CD4-positive, CD25-positive, alpha-beta regulatory T cell (primary cell): Measurements from ENCODE around the gene OR2A25. TPM values are rescaled to one million over a fixed set of nuclear protein-coding genes. Genes with fewer than 3 reads are reported as not detected.

Source experiments
- ATAC-seq, 2 donors: fragments of 150-1000 bp; cut with Tn5 transposase; one replicate each; pipeline ENCODE4 v1.10.0; 2021; ENCODE audit warnings: low read depth in 2 of 2, moderate number of reproducible peaks in 2 of 2, moderate library complexity in 1 of 2
- DNase-seq, 3 donors: peaks; one replicate each; pipeline versions ENCODE4 v3.0.0 to v3.0.0-alpha.2; 2012 to 2022; ENCODE audit warnings: mixed read lengths in 1 of 3
- H3K27ac ChIP-seq: one replicate; pipeline ENCODE4 v1.7.0; 2013; ENCODE audit warnings: mild to moderate bottlenecking, low read length; ENCODE audit not compliant: insufficient read depth, poor library complexity, severe bottlenecking
- H3K27me3 ChIP-seq: one replicate; pipeline ENCODE4 v1.7.0; 2013; ENCODE audit warnings: low read length; ENCODE audit not compliant: control insufficient read depth, insufficient read depth
- H3K36me3 ChIP-seq: one replicate; pipeline ENCODE4 v1.7.0; 2013; ENCODE audit warnings: mild to moderate bottlenecking, low read length, moderate library complexity; ENCODE audit not compliant: control insufficient read depth, insufficient read depth
- H3K4me1 ChIP-seq: 2 replicates; pipeline ENCODE4 v1.7.0; 2013; ENCODE audit warnings: mild to moderate bottlenecking, low read length; ENCODE audit not compliant: insufficient read depth, control insufficient read depth, poor library complexity, severe bottlenecking
- H3K4me3 ChIP-seq: one replicate; pipeline ENCODE4 v1.7.0; 2013; ENCODE audit warnings: low read depth, mild to moderate bottlenecking, low read length, moderate library complexity
- H3K9me3 ChIP-seq, 2 experiments: 1 replicate in 1 of 2; 2 replicates in 1 of 2; pipeline ENCODE4 v1.7.0; 2013; ENCODE audit warnings: low read length in 2 of 2, mild to moderate bottlenecking in 1 of 2, moderate library complexity in 1 of 2; ENCODE audit not compliant: control insufficient read depth in 2 of 2
- H3K27ac Mint-ChIP-seq, 3 donors: one replicate each; pipeline ENCODE4 v1.8.0; 2020 to 2022; ENCODE audit warnings: mild to moderate bottlenecking in 3 of 3, mixed read lengths in 3 of 3, moderate library complexity in 2 of 3
- H3K27me3 Mint-ChIP-seq: one replicate; pipeline ENCODE4 v1.8.0; 2022; ENCODE audit warnings: mild to moderate bottlenecking, mixed read lengths
- H3K36me3 Mint-ChIP-seq: one replicate; pipeline ENCODE4 v1.8.0; 2020; ENCODE audit warnings: mixed read lengths
- H3K4me1 Mint-ChIP-seq, 4 donors: one replicate each; pipeline ENCODE4 v1.8.0; 2020 to 2022; ENCODE audit warnings: mixed read lengths in 4 of 4, mild to moderate bottlenecking in 1 of 4
- H3K4me3 Mint-ChIP-seq, 4 donors: one replicate each; pipeline ENCODE4 v1.8.0; 2020 to 2022; ENCODE audit warnings: mild to moderate bottlenecking in 4 of 4, mixed read lengths in 4 of 4, moderate library complexity in 3 of 4
- H3K9me3 Mint-ChIP-seq, 7 donors: one replicate each; pipeline ENCODE4 v1.8.0; 2020 to 2022; ENCODE audit warnings: mixed read lengths in 7 of 7, mild to moderate bottlenecking in 3 of 7, moderate library complexity in 2 of 7
- polyA plus RNA-seq, 4 donors: library from polyadenylated mRNA; unstranded; fragments of 300-500 nt; fragmentation: Illumina TruSeq; gene quantifications; one replicate each; pipeline ENCODE4 v1.2.3, GENCODE V29; 2021
- total RNA-seq: library from RNA; stranded (reverse); gene quantifications from one replicate; pipeline ENCODE4 v1.2.3, GENCODE V29; 2022

OR2A25 gene
- total and polyA plus RNA-seq, 5 donors from 2014 or later = not detected

DNA sequence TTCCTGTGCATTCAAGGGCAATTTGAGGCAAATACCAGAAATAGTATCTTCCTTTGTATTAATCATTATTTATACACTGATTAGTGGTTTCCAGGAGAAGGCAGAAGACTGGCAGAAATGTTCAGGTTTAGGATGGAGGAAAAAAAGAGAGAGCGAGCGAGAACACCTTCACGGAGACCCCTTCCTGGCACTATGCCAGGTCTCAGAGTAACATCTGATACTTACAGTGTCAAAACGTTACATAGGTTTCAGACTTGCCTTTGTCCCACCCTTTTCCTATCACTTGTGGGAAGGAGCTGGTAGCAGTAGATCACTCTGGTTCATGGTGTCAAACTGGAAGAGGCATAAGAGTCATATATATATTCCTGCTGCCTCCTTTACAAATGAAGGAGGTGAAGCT is 17.1 kb downstream of the OR2A25 start:
- no peak for ATAC-seq
- Histone ChIP-seq H3K9me3 (peaks cover 0 to 3% of the 10 kb centered on the region in 2 experiments), H3K4me1 (no peaks in the 10 kb centered on the region), H3K4me3 (no peak overlapping the region), H3K27ac (no peak overlapping the region), H3K36me3 (no peaks in the 10 kb centered on the region), H3K27me3 (no peaks in the 10 kb centered on the region)
- no peaks in the 10 kb centered on the region for H3K36me3 Mint-ChIP-seq
- peaks cover 0 to 8% (median 5%) of the 10 kb centered on the region in 7 donors for H3K9me3 Mint-ChIP-seq
- H3K4me3 Mint-ChIP-seq = no peak overlapping the region
- no peaks in the 10 kb centered on the region for H3K4me1 Mint-ChIP-seq
- no peaks in the 10 kb centered on the region for H3K27me3 Mint-ChIP-seq
- H3K27ac Mint-ChIP-seq = no peak overlapping the region
- DNase-seq = no peak

GRCh38 chr7:144087230-144087629 is 17.6 kb downstream of the OR2A25 start:
- H3K9me3 Mint-ChIP-seq = peaks cover 0 to 8% (median 5%) of the 10 kb centered on the region in 7 donors
- no peak overlapping the region for H3K4me3 Mint-ChIP-seq
- H3K9me3 ChIP-seq = peaks cover 0 to 3% of the 10 kb centered on the region in 2 experiments
- no peaks in the 10 kb centered on the region for H3K36me3 ChIP-seq
- H3K4me1 Mint-ChIP-seq = no peaks in the 10 kb centered on the region
- H3K4me1 ChIP-seq = no peaks in the 10 kb centered on the region
- no peak overlapping the region for H3K4me3 ChIP-seq
- H3K27ac Mint-ChIP-seq = no peak overlapping the region
- no peak for ATAC-seq
- no peaks in the 10 kb centered on the region for H3K36me3 Mint-ChIP-seq
- no peaks in the 10 kb centered on the region for H3K27me3 ChIP-seq
- DNase-seq = no peak
- H3K27ac ChIP-seq = no peak overlapping the region
- H3K27me3 Mint-ChIP-seq = no peaks in the 10 kb centered on the region

DNA sequence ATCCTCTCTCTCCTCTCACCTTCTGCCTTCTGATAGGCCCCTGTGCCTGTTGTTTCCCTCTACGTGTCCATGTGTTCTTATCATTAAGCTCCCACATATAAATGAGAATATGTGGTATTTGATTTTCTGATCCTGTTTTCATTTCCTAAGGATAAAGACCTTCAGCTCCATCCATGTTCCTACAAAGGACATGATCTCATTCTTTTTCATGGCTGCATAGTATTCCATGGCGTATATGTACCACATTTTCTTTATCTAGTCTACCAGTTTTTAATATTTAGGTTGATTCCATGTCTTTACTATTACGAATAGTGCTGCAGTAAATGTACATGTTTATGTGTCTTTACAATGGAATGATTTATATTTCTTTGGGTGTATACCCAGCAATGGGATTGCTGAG is 21.1 kb downstream of the OR2A25 start:
- ATAC-seq (no peak), DNase-seq (no peak)
- Histone ChIP-seq H3K36me3 (no peaks in the 10 kb centered on the region), H3K27ac (no peak overlapping the region), H3K4me3 (no peak overlapping the region), H3K9me3 (peaks cover 0 to 3% of the 10 kb centered on the region in 2 experiments), H3K4me1 (no peaks in the 10 kb centered on the region), H3K27me3 (peaks cover 2% of the 10 kb centered on the region)
- no peaks in the 10 kb centered on the region for H3K4me1 Mint-ChIP-seq
- H3K9me3 Mint-ChIP-seq = peaks cover 0 to 8% (median 5%) of the 10 kb centered on the region in 7 donors
- no peaks in the 10 kb centered on the region for H3K27me3 Mint-ChIP-seq
- H3K4me3 Mint-ChIP-seq = no peak overlapping the region
- no peak overlapping the region for H3K27ac Mint-ChIP-seq
- no peaks in the 10 kb centered on the region for H3K36me3 Mint-ChIP-seq

DNA sequence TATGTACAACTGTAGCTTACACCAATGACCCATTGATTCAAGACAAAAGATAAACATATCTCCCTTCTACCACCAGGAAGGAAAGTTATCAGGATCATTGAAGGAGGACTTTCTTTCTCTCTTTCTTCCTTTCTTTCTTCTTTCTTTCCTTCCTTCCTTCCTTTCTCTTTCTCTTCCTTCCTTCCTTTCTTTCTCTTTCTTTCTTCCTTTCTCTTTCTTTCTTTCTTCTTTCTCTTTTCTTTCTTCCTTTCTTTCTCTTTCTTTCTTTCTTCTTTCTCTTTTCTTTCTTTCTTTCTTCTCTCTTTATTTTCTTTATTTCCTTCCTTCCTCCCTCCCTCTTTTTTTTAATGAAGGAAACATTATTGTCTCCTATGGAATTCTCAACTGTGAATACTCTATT is 29.2 kb downstream of the OR2A25 start:
- Histone ChIP-seq H3K4me1 (no peaks in the 10 kb centered on the region), H3K36me3 (no peaks in the 10 kb centered on the region), H3K27me3 (peaks cover 7% of the 10 kb centered on the region), H3K9me3 (no peaks in the 10 kb centered on the region), H3K27ac (no peak overlapping the region), H3K4me3 (no peak overlapping the region)
- H3K9me3 Mint-ChIP-seq = peaks cover 0 to 3% (median 0%) of the 10 kb centered on the region in 7 donors
- no peaks in the 10 kb centered on the region for H3K36me3 Mint-ChIP-seq
- no peak overlapping the region for H3K27ac Mint-ChIP-seq
- peaks cover 21% of the 10 kb centered on the region for H3K27me3 Mint-ChIP-seq
- peaks cover 0 to 2% (median 0%) of the 10 kb centered on the region in 4 donors for H3K4me1 Mint-ChIP-seq
- ATAC-seq = no peak
- no peak overlapping the region for H3K4me3 Mint-ChIP-seq
- DNase-seq = no peak

GRCh38 chr7:144100607-144101006 is 31.0 kb downstream of the OR2A25 start:
- Mint-ChIP-seq H3K9me3 (peaks cover 0 to 2% (median 0%) of the 10 kb centered on the region in 7 donors), H3K27me3 (peaks cover 21% of the 10 kb centered on the region), H3K4me3 (no peak overlapping the region), H3K27ac (no peak overlapping the region), H3K36me3 (no peaks in the 10 kb centered on the region), H3K4me1 (peaks cover 0 to 2% (median 0%) of the 10 kb centered on the region in 4 donors)
- Histone ChIP-seq H3K9me3 (no peaks in the 10 kb centered on the region), H3K27ac (no peak overlapping the region), H3K4me3 (no peak overlapping the region), H3K4me1 (no peaks in the 10 kb centered on the region), H3K36me3 (no peaks in the 10 kb centered on the region), H3K27me3 (peaks cover 5% of the 10 kb centered on the region)
- ATAC-seq (no peak), DNase-seq (no peak)

DNA sequence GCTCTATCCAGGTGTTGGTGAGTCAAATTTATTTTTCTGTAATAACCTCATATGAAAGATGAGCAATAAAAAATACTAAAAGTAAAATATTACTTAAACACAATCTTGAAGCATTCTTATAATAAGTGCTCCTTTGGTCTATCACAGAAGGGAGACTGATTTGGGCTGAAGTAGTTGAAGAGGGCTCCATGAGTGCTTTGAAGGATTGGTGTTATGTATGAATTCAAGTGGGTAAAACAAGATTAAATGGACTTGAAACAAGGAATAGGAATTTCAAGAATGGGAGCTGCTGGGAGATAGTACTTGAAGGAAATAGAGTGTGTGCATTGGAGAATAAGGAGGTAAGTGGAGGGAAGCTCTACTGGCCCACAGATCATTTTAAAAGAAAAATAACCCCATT is 32.4 kb downstream of the OR2A25 start:
- Mint-ChIP-seq H3K27me3 (peaks cover 25% of the 10 kb centered on the region), H3K36me3 (no peaks in the 10 kb centered on the region), H3K9me3 (peaks cover 0 to 2% (median 0%) of the 10 kb centered on the region in 7 donors), H3K4me1 (peaks cover 0 to 2% (median 0%) of the 10 kb centered on the region in 4 donors), H3K27ac (no peak overlapping the region), H3K4me3 (no peak overlapping the region)
- Histone ChIP-seq H3K9me3 (no peaks in the 10 kb centered on the region), H3K27ac (no peak overlapping the region), H3K4me3 (no peak overlapping the region), H3K27me3 (peaks cover 5% of the 10 kb centered on the region), H3K36me3 (no peaks in the 10 kb centered on the region), H3K4me1 (no peaks in the 10 kb centered on the region)
- DNase-seq (no peak), ATAC-seq (no peak)

GRCh38 chr7:144105211-144105610 is 35.6 kb downstream of the OR2A25 start:
- peaks cover 2% of the 10 kb centered on the region for H3K27me3 ChIP-seq
- H3K36me3 Mint-ChIP-seq = no peaks in the 10 kb centered on the region
- no peak for ATAC-seq
- H3K27ac Mint-ChIP-seq = no peak overlapping the region
- no peak for DNase-seq
- H3K9me3 Mint-ChIP-seq = peaks cover 0 to 3% (median 0%) of the 10 kb centered on the region in 7 donors
- no peaks in the 10 kb centered on the region for H3K9me3 ChIP-seq
- no peaks in the 10 kb centered on the region for H3K36me3 ChIP-seq
- peaks cover 19% of the 10 kb centered on the region for H3K27me3 Mint-ChIP-seq
- H3K4me3 ChIP-seq = no peak overlapping the region
- no peaks in the 10 kb centered on the region for H3K4me1 ChIP-seq
- no peak overlapping the region for H3K4me3 Mint-ChIP-seq
- H3K4me1 Mint-ChIP-seq = peaks cover 0 to 2% (median 0%) of the 10 kb centered on the region in 4 donors
- H3K27ac ChIP-seq = no peak overlapping the region

DNA sequence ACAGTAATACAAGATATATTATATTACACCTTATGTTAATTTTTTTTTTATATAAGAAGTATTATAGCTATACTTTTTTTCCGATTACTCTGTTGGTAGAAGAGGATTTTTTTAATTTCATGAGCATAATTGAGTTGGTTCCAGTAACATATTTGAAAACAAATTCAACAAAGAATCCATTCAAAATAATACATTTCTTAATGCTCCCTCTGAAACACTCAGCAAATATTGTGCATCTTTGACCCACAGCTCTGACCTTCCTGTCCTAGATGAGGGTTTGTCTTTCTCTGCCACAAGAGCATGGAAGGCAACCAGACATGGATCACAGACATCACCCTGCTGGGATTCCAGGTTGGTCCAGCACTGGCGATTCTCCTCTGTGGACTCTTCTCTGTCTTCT is 39.7 kb downstream of the OR2A25 start, which contains the start of gene OR2A2:
TSS of gene OR2A2 (plus strand) at position 301 of the 400 bp plus-strand sequence. CDS start at position 301, 0 bp downstream.
- ATAC-seq (no peak), DNase-seq (no peak)
- peaks cover 22% of the 10 kb centered on the region for H3K27me3 Mint-ChIP-seq
- H3K4me1 Mint-ChIP-seq = no peaks in the 10 kb centered on the region
- H3K4me3 Mint-ChIP-seq = no peak within 1 kb of the TSS
- H3K27me3 ChIP-seq = peaks cover 5% of the 10 kb centered on the region
- no peaks in the 10 kb centered on the region for H3K36me3 Mint-ChIP-seq
- H3K4me3 ChIP-seq = no peak within 1 kb of the TSS
- H3K9me3 Mint-ChIP-seq = peaks cover 0 to 3% (median 0%) of the 10 kb centered on the region in 7 donors
- no peaks in the 10 kb centered on the region for H3K4me1 ChIP-seq
- no peaks in the 10 kb centered on the region for H3K9me3 ChIP-seq
- no peak within 1 kb of the TSS for H3K27ac ChIP-seq
- no peaks in the 10 kb centered on the region for H3K36me3 ChIP-seq
- no peak within 1 kb of the TSS for H3K27ac Mint-ChIP-seq
